HL-60/S4 treated with retinoic acid at 250 ng/mL for 4 days and 3 days (cell line): ENCODE measurements around the gene EXOC7.

Experiments used
- in situ Hi-C: fragments of 300-500 bp; cut with MboI; formaldehyde crosslinking; loops from 2 replicates; pipeline ENCODE4 v1.7.0; 2022; ENCODE audit warnings: low sequenced_read_pairs

EXOC7 gene

DNA sequence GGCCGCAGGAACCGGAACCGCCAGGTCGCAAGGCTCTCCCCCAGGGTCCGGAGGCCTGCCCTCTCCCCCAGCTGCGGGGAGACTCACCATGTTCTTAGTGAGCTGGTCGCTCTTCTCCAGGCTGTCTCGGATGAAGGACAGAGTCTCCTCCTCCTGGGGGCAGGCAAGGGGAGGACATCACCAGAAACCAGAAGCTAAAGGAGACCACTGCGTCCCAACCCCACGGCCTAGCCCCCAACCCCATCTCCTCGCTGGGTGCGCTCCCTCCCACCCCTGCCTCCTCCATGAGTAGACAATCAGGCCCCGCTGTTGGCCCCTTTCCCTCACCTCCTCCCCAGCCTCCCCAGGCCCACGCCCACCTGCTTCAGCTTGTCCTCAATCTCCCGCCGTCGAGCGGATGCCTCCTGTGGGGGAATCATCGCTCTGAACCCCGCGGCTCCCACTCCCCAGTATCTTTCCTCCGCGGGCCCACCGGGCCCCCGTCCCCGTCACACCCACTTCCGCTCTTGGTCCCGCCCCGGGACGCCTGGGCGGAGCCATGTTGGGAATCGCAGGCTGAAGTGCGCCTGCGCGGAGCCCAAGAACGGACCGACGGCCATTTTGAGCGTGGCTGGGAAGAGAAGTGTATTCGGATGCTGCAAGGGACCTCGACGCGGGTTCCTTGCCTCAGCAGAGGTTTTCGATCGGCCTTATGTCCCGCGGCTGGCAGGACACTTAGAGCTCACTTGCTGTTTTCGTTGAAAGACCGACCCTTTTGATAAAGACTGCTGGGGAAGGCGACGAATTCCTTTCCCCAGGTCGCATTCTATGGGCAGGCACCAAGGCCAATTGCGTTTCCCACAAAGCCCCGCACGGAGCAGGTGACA lies at the start of gene EXOC7:
TSS of gene EXOC7 (minus strand) at position 514 of the 866 bp plus-strand sequence. CDS start at position 419, 95 bp downstream.
- in situ Hi-C loops = no loop called here

GRCh38 chr17:76153202-76153601 lies 49.6 kb upstream of the EXOC7 start:
- in situ Hi-C loops = no loop called here

- in situ Hi-C loops = no loop called here
These were observed 49.0 kb upstream of the EXOC7 start for GRCh38 chr17:76152591-76152990.

GRCh38 chr17:76151896-76152454 lies 48.4 kb upstream of the EXOC7 start:
- in situ Hi-C loops = no loop called here

DNA sequence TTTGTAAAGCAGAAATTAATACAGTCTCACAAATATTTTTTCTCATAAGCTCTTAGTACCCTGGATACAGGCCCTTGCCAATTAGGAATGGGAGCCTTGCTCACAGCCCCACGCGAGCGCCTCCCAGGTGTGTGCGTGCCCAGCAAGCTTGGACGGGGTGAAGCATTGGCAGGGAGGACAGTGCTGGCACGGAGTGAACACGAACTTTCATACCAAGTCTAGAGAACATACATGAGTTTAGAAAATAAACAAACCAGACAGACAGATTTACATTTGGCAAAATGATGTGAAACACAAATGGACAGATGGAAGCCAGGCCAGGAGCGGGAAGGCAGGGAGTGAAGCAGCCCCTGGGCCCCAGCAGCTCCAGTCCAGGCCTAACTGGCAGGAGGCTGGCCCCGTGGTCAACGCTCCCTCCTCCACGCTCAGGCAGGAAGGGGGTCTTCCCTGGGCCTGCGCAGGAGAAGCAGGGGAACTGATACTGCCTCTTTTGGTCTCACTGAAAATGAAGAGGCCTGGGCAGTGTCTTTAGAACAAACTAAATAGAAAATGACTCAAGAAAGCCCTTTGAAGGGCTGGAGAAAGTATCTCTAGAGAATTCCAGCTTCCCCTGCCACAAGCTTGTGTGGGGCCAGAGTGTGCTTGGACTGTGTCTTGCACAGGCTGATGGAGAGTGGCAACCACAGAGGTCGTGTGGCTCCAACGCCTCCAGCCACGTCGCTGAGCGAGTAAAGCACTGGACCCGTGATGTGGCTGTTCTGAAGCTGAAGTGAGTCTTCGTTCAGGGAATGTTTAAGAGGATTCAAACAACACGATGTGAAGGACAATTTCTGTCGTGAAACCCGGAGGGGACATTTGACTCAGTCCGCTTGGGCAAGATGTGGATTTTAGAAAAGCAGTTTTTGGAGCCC lies 47.4 kb upstream of the EXOC7 start:
- in situ Hi-C loops = no loop called here

DNA sequence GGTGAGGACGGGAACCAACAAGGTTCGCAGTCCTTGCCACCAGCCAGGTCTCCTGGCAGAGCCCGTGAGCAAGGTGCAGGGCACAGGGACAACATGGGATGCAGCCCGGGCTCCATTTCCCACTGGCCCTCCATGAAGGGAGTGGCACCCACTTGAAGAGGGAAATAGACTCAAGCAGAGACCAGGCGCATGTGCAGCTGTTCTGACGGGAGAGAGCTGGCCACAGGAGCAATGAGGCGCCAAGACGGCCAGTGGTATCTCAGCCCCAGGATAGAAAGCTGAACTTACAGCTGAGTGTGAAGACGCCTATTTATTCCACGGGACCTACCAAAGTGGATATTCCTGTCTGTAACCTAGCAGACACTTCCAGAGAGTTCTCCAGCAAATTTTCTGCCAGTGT lies 45.6 kb upstream of the EXOC7 start:
- in situ Hi-C loops = loop anchor here (10.0 kb wide), 1 partner anchor 116 kb away; the partner anchor contains the start of gene UBALD2

- in situ Hi-C loops = loop anchor here (10.0 kb wide), 1 partner anchor 117 kb away; the partner anchor contains the start of gene UBALD2
These were observed 44.4 kb upstream of the EXOC7 start for GRCh38 chr17:76148015-76148326.

DNA sequence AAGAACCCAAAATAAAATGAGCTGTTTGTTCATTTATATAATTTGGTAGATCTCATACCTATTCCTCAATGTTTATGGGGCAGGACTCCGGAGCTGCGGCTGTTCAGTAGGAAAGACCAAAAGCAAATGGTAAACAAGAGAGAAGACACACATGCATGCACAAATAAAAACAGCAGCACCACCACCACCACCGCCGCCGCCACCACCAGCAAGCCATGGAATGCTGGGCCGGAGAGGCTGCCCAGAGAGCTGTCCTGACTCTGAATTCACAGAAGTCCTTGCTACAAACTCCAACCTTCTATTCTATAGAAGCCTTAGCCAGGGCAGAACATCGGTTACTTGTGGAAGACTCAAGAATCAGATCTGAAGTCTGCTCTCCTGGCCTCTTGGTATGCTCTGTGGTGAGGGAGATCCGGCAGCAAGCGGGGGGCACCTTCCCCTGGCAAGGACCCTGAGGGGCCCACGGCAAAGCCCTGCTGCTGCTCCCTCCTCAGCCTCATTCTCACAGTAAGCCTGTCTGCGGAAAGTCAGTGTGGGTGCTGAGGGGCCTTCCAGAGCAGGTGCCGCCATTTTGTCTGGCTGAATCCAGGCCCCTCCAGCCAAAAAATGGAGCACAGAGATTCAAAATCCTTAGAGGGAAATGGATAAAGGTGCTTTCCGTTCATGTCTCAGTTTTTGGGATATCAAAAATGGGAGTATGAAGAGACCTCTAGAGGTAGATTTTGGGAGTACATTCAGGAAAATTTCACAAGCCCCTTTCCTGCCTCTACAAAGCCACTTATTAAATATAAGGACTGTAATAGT lies 43.8 kb upstream of the EXOC7 start:
- in situ Hi-C loops = loop anchor here (10.0 kb wide), 1 partner anchor 117 kb away; the partner anchor contains the start of gene UBALD2

GRCh38 chr17:76146053-76146851 lies 42.7 kb upstream of the EXOC7 start:
- in situ Hi-C loops = loop anchor here (10.0 kb wide), 1 partner anchor 119 kb away; the partner anchor contains the start of gene UBALD2

GRCh38 chr17:76145231-76146052 lies 41.9 kb upstream of the EXOC7 start:
- in situ Hi-C loops = loop anchor here (10.0 kb wide), 1 partner anchor 119 kb away; the partner anchor contains the start of gene UBALD2

DNA sequence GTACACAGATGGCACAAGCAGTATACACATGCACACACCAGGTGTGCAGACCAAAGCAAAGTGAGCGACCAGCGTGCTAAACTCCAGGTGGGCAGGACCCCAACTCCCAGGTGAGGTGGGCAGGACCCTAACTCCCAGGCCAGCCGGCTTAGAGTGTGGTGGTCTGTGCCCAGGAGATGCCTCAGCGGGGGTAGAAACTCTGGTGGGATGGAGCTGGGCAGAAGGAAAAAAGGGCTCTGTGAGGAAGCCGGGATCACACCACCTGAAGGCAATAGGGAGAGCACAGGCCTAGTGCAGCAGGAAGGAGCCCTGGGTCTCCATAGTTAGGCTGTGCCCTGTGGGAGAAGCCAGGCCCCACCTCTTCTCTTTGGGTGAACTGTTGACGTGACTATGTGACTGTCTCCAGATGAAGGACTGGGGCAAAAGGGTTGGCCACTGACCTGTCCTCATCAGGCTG lies 39.0 kb upstream of the EXOC7 start:
- in situ Hi-C loops = loop anchor here (10.0 kb wide), 1 partner anchor 122 kb away; the partner anchor contains the start of gene UBALD2

GRCh38 chr17:76142039-76142584 lies 38.5 kb upstream of the EXOC7 start:
- in situ Hi-C loops = loop anchor here (10.0 kb wide), 1 partner anchor 123 kb away; the partner anchor contains the start of gene UBALD2

DNA sequence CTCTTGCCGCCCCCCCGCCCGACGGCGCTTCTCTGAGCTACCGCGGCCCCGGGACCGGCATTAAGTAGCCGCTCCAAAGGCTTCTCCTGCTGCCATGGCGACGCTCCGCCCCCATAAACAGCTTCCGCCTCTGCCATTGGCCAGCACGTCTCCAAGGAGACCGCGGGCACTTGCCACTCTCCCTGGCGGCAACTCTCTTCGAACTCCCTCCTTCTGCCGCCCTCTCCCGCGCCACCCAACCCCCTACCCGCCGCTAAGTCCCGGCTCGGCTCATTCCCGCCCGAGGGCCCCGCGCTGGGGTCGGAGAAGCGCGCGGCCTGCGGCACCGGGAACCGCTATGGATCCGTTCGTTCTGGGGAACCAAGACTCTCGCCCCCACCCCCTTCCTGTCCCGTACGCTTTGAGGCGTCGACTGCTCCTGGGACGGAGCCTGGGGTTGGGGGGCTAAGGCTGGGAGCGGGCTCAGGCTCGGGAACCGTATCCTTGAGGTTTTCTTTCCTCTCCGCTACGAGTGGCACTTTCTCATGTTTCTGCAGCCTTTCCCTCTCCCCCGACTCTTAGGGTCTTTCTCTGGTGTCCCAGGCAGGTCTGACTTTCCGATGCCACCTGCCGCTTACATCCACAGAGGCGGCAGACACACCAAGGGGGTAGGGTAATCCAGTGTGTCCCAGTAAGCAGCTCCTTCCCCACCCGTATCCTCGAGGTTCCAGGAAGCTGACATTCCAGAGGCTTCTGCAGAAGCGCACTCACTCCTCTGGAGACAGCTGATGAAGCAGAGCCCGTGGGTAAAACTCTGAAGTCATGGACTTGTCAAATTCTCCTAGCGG lies 37.8 kb upstream of the EXOC7 start, which contains the start of gene FOXJ1:
TSS of gene FOXJ1 (minus strand) at position 34 of the 827 bp plus-strand sequence. CDS start 850 bp downstream, outside the sequence.
- in situ Hi-C loops = loop anchor here (10.0 kb wide), 1 partner anchor 123 kb away; the partner anchor contains the start of gene UBALD2

DNA sequence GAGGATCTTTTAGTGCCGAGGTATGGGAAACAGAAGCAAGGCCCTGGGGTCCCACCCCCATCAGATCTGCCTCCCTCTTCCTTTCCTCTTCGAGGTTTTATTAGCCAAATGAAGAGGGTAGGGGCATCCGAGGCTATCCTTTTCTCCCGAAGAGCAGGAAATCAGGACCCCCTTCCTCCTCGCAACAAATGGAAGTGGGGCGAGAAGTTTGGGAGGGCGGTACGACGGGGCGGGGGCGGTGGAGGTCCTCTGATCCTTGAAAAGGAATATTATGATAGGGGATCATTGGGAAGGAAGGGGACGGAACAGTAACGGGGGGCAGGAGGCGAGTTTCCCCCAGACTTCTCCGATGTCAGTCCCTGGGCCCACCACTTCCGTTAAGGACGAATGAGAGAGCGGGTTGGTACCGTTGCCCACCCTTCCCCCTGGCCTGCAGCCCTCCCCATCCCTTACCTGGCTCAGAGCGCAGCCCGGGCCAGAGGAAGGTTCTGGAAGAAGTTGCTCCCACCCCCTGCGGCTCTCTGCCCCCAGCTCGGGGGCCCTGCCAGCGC lies 37.1 kb upstream of the EXOC7 start:
- in situ Hi-C loops = loop anchor here (10.0 kb wide), 1 partner anchor 124 kb away; the partner anchor contains the start of gene UBALD2

DNA sequence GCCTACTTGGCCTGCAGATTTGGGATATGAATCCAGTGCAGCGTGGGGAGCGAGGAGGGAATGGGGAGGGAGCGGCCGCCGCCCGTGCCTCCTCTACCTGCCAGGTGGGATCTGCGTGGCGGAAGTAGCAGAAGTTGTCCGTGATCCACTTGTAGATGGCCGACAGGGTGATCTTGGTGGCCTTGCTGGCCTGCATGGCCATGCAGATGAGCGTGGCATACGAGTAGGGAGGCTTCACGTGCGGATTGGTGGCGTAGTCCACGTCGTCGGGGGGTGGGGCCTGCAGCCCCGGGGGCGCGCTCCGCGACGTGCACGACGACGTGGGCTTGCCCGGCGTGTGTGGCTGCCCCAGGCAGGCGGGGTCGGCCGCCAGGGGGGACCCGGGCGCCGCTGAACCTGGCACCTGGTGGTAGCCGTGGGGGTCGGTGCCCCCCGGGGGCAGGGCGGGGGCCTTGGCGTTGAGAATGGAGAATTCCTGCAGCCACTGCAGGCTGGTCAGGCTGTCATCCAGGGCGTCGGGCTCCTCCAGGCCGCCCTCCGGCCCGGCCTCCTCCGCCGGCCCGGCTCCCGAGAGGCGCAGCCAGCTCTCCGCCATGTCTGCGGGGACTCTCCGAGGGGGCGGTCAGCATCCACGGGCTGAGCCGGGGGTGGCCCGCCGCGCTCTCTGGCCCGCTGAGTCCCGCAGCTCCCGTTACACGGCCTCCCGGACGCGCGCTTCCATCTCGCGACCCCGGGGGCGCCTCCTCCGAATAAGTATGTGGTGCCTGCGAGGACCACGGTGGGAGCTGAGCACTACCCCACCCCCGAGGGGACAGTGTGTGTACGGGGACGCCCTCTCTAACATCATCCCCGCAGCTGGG lies 36.4 kb upstream of the EXOC7 start:
- in situ Hi-C loops = loop anchor here (10.0 kb wide), 1 partner anchor 125 kb away; the partner anchor contains the start of gene UBALD2
